ENCODE measurements around the gene UPK3A.

UPK3A gene

GRCh38 chr22:45335854-45336522, 51.2 kb downstream of the UPK3A start:
- Mint-ChIP-seq H3K4me1 (peaks cover 31% of the 10 kb centered on the region), H3K36me3 (ENCODE audit: low read depth) (peaks cover 68% of the 10 kb centered on the region), H3K27ac (no peak overlapping the region), H3K9me3 (no peaks in the 10 kb centered on the region), H3K4me3 (no peak overlapping the region), H3K27me3 (ENCODE audit: low read depth) (peaks cover 2% of the 10 kb centered on the region)
- TF ChIP-seq, protein P1, sequence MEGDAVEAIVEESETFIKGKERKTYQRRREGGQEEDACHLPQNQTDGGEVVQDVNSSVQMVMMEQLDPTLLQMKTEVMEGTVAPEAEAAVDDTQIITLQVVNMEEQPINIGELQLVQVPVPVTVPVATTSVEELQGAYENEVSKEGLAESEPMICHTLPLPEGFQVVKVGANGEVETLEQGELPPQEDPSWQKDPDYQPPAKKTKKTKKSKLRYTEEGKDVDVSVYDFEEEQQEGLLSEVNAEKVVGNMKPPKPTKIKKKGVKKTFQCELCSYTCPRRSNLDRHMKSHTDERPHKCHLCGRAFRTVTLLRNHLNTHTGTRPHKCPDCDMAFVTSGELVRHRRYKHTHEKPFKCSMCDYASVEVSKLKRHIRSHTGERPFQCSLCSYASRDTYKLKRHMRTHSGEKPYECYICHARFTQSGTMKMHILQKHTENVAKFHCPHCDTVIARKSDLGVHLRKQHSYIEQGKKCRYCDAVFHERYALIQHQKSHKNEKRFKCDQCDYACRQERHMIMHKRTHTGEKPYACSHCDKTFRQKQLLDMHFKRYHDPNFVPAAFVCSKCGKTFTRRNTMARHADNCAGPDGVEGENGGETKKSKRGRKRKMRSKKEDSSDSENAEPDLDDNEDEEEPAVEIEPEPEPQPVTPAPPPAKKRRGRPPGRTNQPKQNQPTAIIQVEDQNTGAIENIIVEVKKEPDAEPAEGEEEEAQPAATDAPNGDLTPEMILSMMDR (IDR thresholded peaks at IDR 0.05; ENCODE audit: unreplicated experiment in 3 of 3), result no peak

DNA sequence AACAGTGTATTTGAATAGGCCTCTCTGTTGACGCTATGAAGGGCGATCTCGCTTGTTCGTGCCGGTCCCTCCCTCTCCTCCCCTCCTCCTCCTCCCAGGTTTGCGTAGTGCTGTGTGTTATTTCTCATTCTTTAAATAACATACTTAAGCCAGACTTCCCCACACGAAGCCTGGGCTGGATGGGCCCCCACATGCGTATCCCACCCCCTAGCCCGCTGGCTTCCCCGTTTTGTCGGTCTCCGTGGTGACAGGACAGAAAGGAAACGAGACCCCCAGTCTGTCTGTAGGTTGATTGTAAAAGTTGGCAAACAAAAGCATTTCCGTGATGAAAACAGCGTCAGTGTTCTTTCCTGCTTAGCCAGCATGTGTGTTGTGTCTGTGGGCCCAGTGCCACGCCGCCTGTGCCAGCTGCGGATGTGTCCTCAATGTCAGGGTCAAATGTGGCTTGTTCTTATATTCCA, 52.3 kb downstream of the UPK3A start:
- H3K27ac Mint-ChIP-seq, result peak overlapping the region in 2 of 3 experiments; percentile 46 to 70
- H3K27me3 Mint-ChIP-seq (ENCODE audit: low read depth), result no peaks in the 10 kb centered on the region
- H3K4me1 Mint-ChIP-seq, result peaks cover 31% of the 10 kb centered on the region
- H3K36me3 Mint-ChIP-seq (ENCODE audit: low read depth), result peaks cover 65% of the 10 kb centered on the region
- H3K9me3 Mint-ChIP-seq, result no peaks in the 10 kb centered on the region
- H3K4me3 Mint-ChIP-seq, result no peak overlapping the region
- TF ChIP-seq, protein P1 (IDR thresholded peaks at IDR 0.05; ENCODE audit: unreplicated experiment in 3 of 3), result no peak

GRCh38 chr22:45337536-45337935, 52.8 kb downstream of the UPK3A start:
- peak overlapping the region in 1 of 3 experiments; percentile 70 for H3K27ac Mint-ChIP-seq
- TF ChIP-seq, protein P1 (IDR thresholded peaks at IDR 0.05; ENCODE audit: unreplicated experiment in 3 of 3), result no peak
- peaks cover 31% of the 10 kb centered on the region for H3K4me1 Mint-ChIP-seq
- no peaks in the 10 kb centered on the region for H3K27me3 Mint-ChIP-seq (ENCODE audit: low read depth)
- H3K36me3 Mint-ChIP-seq (ENCODE audit: low read depth), result peaks cover 61% of the 10 kb centered on the region
- H3K9me3 Mint-ChIP-seq, result no peaks in the 10 kb centered on the region
- no peak overlapping the region for H3K4me3 Mint-ChIP-seq

- TF ChIP-seq, protein P1 (IDR thresholded peaks at IDR 0.05; ENCODE audit: unreplicated experiment in 3 of 3), result no peak
- Mint-ChIP-seq H3K4me1 (peaks cover 31% of the 10 kb centered on the region), H3K4me3 (no peak overlapping the region), H3K27me3 (ENCODE audit: low read depth) (no peaks in the 10 kb centered on the region), H3K36me3 (ENCODE audit: low read depth) (peaks cover 57% of the 10 kb centered on the region), H3K9me3 (no peaks in the 10 kb centered on the region), H3K27ac (no peak overlapping the region)
Measured at GRCh38 chr22:45338795-45339194, 54.0 kb downstream of the UPK3A start.

- TF ChIP-seq, protein P1 (IDR thresholded peaks at IDR 0.05; ENCODE audit: unreplicated experiment in 3 of 3), result no peak
- Mint-ChIP-seq H3K36me3 (ENCODE audit: low read depth) (peaks cover 48% of the 10 kb centered on the region), H3K9me3 (no peaks in the 10 kb centered on the region), H3K4me3 (no peak overlapping the region), H3K27ac (no peak overlapping the region), H3K4me1 (peaks cover 31% of the 10 kb centered on the region), H3K27me3 (ENCODE audit: low read depth) (no peaks in the 10 kb centered on the region)
Measured at GRCh38 chr22:45340323-45340722, 55.6 kb downstream of the UPK3A start.

GRCh38 chr22:45341498-45341897, 56.7 kb downstream of the UPK3A start:
- Mint-ChIP-seq H3K36me3 (ENCODE audit: low read depth) (peaks cover 45% of the 10 kb centered on the region), H3K9me3 (no peaks in the 10 kb centered on the region), H3K4me3 (no peak overlapping the region), H3K4me1 (peaks cover 22% of the 10 kb centered on the region), H3K27me3 (ENCODE audit: low read depth) (no peaks in the 10 kb centered on the region), H3K27ac (peak overlapping the region; percentile 14 to 48 (median 33))
- TF ChIP-seq, protein P1 (IDR thresholded peaks at IDR 0.05; ENCODE audit: unreplicated experiment in 3 of 3), result no peak
